HG02610 (cell line): ENCODE measurements around the gene DYNC1H1.
A peak's percentile ranks its signal among the peaks of the same experiment; 100 is the strongest.
"Not testable (repeated sequence)": the region's sequence is repeated elsewhere in the genome, so short reads cannot be mapped to it uniquely, and the experiment has no call there.

Source experiments
- ATAC-seq: cut with Tn5 transposase; IDR thresholded peaks from one replicate; pipeline ENCODE4 v1.9.1; 2021; ENCODE audit warnings: mild to moderate bottlenecking, moderate library complexity; ENCODE audit not compliant: unreplicated experiment

Gene DYNC1H1

DNA sequence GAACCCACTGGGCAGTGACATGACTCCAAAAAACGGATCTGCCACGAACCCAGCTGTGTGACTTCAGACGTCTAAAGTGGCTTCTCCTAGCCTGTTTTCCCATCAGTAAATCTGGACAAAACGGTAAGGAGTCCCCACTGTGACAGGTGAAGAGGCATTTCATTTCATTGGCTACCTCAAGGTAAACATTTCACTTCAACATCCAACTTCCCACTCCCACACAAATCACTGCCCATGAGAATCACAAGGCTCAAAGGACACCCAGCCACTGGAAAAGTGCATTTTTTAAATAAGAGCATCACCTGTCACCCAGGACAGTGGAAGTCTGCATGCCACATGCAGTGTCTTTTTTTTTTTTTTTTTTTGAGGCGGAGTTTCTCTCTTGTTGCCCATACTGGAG is 94.6 kb downstream of the DYNC1H1 start:
- ATAC-seq, result no peak

DNA sequence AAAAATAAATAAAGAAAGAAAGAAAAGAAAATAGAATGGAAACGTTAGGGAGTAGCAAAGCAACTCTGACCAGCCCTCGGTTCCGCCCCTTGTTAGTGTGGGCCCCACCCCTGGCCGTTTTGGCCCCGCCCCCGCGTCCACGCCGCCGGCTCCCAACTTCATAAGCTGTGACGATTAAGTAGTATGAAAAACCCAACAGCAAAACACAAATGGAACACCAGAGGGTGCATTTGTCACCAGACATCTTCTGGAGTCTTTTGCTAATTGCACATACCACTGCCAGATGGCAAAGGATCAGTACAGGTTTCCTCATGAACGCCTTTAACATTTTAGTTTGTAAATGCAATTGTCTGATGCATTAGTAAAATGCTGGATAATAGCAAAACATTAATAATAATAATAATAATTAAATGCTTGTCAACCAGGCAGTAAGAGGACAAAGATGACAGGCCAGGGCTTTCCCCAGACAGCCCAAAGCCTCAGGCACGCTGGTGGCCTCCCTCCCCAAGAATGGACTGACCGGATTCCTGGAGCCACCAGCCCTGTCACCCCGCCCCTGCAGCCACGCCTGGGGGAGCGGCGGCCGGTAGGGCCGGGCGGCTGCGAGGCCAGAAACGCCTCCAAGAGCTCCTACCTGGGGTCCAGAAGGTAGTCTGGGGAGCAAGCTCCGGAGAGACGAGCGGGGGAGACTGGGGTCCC is 98.9 kb downstream of the DYNC1H1 start:
- no peak for ATAC-seq

DNA sequence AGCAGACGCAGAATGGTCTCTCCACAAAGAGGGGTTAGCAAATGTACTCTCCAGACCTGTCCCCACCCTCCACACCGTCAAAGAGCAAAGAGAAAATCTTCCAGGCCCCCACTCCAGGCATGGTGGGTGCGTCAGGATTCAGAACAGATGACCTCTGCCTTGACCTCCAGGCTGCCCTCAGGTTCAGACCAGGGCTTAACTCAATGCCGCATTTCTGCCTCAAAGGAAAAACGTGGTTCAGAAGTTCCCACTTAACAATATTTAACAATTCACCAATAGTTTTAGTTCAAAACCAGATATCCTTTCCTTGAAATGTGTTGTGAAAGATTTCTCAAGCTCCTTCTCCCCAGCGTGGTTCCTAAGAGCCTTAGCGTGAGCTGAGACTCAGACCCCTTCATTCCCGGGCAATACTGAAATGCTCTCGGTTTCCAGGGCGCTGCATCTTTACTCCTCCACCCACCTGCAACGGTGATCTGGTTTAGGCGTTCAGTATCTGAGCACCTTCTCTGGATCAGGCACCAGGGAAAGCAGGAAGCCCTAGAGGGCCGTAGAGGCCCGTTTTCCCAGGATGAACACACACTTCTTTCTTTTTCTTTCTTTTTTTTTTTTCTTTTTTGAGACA is 99.5 kb downstream of the DYNC1H1 start:
- ATAC-seq, result no peak

DNA sequence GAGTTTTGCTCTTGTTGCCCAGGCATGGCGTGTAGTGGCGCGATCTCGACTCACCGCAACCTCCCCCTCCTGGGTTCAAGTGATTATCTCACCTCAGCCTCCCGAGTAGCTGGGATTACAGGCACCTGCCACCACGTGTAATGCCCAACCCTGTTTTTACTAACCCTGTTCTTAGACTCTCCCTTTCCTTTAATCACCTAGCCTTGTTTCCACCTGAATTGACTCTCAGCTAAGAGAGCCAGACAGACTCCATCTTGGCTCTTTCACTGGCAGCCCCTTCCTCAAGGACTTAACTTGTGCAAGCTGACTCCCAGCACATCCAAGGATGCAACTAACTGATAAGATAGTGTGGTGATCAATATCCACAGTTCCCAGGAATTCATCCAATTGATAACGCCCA is 100.2 kb downstream of the DYNC1H1 start:
- not testable (repeated sequence) for ATAC-seq

DNA sequence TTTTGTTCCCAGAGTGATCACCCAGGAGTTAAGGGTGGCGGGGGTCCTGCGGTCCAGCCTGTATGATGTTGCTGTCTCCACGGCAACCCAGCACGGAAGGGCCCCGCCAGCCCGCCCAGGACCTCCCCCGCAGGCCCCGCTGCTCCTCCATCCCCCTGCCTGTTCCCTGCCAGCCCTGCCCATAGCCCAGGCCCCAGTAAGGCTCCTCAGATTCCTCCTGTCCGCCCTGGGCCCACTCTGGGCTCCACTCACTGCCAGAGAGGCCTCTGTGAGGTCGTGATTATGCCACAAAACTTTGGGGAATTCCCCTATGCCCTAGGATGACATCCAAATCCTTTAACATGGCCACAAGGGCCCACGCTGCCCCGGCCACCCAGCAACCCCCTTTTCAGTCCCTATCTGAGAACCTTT is 101.7 kb downstream of the DYNC1H1 start:
- ATAC-seq, result no peak

DNA sequence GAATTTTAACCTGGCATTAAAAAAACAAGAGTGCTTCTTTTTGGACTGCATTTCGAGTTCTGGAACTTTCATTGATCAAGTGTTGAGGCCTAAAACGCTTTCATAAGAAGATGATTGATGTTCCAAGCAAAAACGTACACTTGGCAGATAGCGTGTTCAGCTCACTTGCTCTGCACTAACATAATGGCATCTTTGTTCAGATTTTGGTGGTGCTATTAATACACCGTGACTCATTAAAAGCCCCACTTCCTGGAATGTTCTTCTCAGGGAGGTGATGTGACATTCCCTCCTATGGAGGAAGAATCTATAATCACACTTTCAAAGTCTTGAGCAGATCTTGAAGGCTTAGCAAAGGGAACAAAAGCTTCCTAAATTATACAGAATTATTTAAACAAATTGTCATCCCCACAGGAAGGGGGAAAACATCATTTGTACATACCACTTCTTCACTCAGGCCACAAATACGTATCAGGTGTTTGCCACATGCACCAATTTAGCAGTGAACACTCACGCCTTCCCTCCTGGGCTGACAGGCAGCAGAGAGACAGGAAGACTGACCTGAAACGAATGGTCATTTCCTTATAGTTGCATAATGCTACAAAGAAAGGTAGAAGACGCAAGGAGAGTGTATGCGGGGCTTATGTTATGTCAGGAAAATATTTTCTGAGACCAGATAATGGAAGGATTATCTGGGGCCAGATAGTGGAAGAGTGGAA is 107.1 kb downstream of the DYNC1H1 start:
- no peak for ATAC-seq

DNA sequence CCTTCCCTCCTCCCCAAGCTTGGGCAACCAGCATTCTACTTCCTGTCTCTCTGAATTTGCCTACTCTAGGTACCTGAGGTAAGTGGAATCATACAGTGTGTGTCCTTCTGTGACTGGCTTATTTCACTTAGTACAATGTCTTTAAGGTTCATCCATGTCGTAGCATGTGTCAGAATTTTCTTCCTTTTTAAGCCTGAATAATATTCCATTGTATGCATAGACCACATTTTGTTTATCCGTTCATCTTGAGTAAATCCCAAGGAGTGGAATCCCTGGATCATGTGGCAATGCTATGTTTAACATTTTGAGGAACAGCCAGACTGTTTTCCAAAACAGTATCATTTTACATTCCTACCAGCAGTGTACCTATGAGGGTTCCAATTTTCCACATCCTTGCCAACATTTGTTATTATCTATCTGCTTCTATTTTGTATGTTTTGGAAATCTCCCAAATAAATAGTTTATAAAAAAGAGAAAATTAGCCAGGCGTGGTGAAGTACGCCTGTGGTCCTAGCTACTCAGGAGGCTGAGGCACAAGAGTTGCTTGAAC is 110.1 kb downstream of the DYNC1H1 start:
- ATAC-seq, result no peak

DNA sequence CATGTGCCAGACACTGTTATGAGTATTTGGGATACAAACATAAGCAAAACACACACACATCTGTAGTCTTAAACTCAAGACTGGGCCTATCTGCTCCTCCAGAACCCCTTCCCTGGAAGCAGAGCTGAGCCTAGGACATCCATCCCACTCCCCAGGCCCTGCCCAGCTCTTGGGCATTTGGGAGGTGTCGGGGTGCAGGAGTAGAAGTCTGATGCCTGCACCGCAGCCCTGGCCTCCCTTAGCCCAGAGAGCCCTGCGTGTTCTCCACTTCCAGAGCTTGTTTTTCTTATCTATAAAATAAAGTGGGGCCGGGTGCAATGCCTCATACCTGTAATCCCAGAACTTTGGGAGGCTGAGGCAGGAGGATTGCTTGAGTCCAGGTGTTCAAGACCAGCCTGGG is 110.8 kb downstream of the DYNC1H1 start:
- ATAC-seq, result no peak

DNA sequence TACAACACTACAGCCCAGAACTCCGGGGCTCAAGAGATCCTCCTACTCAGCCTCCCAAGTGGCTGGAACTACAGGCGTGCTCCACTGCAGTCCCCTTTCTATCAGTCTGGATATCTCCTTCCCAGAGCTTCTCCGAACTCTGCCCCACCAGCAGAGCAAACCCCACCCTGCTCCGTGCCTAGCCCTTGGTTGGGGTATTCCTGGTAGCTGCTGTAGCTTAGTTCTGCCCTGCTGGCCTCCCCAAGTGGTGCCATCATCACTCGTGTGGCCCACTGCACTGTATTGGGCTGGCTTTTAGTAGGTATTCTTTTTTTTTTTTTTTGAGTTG is 113.0 kb downstream of the DYNC1H1 start:
- no peak for ATAC-seq

DNA sequence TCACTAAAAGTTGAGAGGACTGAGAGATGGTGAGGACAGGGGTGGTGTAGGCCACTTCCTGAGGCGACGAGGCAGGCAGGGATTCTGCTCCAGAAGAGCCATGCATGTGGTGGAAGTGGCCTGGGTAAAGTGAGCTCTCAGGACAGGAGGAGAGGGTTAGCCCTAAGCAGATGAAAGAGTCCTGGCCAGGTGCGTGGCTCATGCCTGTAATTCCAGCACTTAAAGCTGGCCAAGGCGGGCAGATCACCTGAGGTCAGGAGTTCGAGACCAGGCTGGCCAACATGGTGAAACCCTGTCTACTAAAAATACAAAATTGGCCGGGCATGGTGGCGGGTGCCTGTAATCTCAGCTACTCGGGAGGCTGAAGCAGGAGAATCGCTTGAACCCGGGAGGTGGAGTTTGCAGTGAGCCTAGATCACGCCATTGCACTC is 114.0 kb downstream of the DYNC1H1 start:
- not testable (repeated sequence) for ATAC-seq

DNA sequence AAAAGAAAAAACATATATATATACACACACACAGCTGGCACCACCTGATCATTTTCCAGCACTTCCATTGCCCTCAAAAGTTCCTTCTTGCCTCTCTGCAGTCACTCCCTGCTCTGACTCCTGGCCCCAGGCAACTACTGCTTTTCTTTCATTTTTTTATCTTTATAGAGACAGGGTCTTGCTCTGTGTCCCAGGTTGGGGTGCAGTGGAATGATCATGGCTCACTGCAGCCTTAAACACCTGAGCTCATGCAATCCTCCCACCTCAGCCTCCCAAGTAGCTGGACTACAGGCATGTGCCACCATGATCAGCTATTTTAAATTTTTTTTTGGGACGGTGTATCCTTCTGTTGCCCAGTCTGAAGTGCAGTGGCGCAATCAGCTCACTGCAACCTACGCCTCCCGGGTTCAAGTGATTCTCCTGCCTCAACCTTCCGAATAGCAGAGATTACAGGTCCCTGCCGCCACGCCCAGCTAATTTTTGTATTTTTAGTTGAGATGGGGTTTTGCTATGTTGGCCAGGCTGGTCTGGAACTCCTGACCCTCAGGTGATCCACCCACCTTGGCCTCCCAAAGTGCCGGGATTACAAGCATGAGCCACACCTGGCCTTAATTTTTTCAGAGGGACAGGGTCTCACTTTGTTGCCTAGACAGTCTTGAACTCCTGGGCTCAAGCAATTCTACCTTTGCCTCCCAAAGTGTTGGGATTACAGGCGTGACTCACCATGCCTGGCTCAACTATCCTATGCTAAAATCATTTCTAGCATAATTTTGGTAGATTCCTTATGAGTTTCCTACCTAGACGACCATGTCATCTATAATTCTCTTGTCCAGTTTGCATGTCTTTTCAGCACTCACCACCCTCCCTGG is 114.7 kb downstream of the DYNC1H1 start:
- ATAC-seq, result no peak

DNA sequence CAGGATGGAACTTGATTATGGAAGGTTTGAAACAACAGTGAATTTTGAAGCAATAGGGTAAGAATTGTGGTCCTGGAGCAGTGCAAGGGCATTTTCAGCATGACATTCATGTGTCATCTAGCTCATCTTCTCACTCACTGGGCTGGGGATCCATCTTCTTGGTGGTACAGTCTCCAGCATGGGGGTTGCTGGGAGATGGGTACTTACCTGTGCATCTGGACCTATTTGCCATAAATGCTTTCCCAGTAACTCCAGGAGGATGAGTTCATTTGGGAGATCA is 115.3 kb downstream of the DYNC1H1 start:
- no peak for ATAC-seq

DNA sequence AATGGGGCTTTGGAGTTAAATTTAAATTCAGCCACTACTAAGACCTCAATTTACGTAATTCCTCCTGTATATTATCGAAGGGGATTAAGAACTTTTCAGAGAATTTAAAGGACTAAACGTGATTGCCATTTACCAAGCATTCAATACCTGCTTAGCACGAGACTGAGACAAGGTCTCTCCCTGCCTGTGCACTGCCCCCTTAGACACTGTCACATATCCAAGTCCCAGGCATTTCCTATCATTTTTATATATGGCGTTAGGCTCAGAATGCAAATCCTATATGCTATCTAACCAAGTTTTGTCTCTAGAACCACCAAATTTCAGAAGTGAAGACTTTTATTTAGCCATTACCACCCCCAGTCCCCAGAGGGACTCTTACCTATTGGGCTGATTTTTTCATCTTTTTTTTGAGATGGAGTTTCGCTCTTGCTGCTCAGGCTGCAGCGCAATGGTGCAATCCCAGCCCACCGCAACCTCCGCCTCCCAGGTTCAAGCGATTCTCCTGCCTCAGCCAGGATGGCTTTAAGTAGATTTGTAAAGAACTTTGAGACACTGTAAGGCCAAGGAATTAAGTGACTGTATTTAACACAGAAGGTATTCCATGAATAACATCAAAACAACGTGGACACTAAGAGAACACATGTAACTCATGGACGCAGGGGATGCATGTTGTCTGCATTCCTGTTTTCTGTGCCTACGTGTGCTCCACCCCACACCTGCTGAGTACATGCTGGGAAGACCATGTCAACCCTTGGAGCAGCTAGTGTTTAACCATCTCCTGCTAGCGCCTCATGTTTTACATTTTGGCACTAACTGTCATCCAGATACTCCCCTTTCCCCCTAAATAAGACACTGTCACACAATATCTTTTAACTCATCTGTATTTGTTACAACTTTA is 116.1 kb downstream of the DYNC1H1 start:
- no peak for ATAC-seq

DNA sequence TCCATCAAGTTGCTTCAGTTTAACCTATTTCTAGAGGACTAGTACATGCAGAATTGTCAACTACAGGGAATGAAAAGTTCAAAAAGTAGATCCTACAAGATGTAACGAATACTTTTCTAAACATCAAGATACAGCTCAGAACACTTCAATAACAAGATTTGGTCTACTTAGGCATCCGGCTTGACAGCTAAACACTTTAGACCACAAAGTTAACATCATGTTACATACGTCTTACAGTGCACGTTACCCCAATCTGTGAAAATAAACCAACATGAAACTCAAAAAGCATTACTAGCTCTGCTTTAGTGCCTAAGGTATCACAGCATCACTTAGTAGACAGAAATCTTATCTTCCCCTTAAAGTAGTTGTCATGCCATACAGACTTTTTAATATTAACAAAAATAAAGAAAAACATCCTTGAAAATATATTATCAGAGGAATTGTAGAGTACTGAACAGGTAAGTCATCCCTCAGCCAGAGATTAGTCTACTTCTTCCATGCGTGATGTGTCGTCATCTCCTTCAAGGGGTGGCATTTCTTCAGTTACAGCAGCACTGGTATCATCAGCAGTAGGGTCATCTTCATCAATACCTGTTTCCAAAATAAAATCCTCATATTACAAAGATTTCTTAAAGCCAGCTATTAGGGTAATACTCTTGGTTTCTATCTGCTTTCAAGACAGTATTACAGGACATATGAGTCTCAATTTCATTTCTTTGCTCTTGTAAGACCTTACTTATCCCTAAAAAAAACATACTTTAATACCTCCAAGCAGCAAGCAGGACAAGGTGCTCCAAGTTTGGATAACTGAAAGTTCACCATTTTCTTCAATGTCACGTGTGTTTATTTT is 117.1 kb downstream of the DYNC1H1 start:
- ATAC-seq, result no peak

DNA sequence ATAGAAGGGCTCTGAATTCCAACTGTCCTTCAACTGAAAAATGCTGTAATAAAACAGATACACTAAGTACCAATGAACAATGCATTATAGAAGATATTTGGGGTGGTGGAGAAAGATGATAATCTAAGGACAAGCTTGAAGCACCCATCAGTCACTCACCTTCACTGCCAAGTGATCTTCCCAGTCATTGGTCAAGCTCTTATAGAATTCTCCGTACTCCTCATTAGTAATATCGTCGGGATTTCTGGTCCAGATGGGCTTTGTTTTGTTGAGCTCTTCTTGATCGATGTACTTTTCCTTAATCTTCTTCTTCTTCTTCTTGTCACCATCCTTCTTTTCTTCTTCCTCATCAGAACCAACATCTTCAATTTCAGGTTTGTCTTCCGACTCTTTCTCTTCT is 120.1 kb downstream of the DYNC1H1 start:
- not testable (repeated sequence) for ATAC-seq

DNA sequence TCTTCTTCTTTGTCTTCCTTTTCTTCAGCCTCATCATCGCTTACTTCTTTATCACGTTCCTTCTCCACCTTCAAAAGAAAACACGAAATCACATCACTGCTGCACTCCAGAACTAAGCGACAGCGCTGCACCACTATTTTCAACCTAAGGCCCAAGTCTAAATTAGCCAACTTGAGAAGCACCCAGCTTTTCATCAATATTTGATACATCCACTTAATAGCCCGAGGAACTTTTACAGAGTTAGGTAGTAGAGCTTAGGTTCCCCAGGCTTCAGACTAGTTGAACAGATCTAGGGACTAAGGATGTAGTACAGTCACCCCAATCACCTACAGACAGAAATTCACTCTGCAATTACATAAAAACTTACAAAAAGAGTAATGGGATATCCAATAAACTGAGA is 120.6 kb downstream of the DYNC1H1 start:
- no peak for ATAC-seq

DNA sequence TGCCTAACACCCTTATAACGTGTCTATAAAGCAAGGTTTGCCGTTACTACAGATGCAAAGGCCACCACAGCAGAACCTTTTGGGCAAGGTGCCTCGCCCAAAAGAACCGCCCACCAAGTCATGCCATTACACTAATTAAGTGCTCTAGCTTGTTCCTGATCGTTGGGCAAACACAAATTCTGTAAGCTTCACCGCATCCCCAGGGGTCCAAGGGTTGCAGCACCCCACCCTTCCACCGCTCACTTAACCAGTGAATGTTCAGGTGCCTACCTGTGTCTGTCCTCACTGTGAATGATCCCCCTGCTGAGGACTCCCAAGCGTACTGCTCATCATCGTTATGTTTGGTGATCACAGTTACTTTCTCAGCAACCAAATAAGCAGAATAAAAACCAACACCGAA is 121.1 kb downstream of the DYNC1H1 start:
- no peak for ATAC-seq

DNA sequence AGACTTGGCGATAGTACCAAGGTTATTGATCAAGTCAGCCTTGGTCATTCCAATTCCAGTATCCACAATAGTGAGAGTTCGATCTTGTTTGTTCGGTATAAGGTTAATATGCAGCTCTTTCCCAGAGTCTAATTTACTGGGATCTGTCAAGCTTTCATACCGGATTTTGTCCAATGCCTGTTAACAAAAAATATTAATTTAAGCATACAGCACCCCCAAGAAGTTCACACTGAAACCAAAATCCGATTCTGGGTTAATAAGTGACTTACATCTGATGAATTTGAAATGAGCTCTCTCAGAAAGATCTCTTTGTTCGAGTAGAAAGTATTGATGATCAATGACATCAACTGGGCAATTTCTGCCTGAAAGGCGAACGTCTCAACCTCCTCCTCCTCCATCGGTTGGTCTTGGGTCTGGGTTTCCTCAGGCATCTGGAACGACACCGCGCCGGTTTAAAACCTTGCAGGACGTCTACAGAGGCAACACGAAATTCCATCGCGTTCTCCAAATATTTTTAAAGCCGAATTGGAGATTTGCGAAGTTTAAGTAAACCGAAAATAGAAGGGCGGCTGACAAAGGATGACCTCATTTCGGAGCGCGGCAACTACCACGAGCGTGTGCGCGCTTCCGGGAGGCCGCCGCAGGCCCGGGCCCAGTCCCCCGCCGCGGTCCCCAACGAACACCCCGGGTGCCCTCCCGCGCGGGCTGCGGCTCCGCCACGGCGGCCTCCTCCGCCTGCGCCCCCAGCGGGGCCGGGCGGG is 121.8 kb downstream of the DYNC1H1 start:
- ATAC-seq, result peak; percentile 25

DNA sequence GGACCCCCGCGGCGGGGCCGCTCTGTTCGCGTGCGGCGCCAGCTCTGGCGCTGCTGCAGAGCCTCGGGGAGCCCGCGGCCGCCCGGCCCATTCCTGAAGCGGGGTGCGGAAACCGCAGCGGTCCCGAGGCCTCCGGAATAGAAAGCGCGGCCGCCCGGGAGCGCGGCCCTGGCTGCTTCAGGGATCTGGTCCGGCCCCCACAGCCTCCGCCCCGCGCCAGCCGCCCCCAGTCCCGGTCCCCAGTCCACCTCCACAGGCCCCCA is 122.3 kb downstream of the DYNC1H1 start:
- ATAC-seq, result no peak
